Fibroblast of skin of left quadriceps (primary cell): ENCODE results near the gene PRSS27.
"Not testable (repeated sequence)": the region's sequence is repeated elsewhere in the genome, so short reads cannot be mapped to it uniquely, and the experiment has no call there.

ENCODE experiments used
- DNase-seq, 2 experiments: peaks; one replicate each; pipeline ENCODE4 v3.0.0-alpha.2; 2013; ENCODE audit warnings: low read depth in 2 of 2

Gene PRSS27

DNA sequence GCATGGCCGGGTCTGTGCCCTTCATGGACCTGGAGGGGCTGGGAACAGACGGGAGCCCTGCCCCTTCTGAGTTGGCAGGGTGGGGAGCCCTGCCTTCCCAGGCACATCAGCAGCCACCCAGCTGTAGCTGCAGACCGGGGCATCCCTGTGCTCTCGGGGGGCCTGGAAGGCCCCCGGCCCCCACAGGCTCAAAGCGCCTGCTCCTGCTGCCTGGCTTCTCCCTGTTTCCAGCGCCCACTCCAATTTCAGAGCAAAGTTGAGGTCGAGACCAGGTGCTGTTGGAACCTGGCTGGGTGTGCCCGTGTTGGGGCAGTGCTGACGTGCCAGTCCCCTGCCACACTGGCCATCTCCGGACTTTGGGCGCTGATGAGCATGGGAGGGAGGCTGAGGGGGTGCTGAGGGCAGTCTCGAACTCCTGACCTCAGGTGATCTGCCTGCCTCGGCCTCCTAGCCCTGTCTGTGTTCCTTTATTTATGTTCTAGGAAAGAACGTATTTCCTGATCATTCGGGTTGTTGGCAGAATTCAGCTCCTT, 4.9 kb upstream of the PRSS27 start:
- DNase-seq, result no peak

DNA sequence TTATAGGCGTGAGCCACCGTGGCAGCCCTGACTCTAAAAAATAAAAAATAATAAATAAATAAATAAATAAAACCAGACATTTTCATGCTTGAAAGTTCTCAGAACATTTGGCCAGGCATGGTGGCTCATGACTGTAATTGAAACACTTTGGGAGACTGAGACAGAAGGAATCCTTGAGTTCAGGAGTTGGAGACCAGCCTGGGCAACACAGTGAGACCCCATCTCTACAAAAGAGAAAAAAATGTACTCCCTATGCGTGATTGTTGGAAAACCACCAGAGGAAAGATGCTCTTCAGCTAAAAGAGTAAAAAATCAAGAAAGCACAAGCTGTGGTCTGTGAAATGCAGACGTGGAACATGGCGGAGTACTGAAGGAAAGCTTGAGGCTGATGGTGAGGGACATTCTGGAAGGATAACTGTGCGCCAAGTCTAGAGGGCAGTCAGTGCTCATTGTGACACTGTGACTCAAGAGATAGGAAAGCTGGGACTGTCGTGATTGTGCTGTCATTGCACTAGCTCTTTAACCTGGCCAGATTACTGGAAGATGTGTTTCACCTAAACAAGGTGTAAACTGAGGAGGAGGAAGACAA, 4.2 kb upstream of the PRSS27 start:
- DNase-seq, result no peak

DNA sequence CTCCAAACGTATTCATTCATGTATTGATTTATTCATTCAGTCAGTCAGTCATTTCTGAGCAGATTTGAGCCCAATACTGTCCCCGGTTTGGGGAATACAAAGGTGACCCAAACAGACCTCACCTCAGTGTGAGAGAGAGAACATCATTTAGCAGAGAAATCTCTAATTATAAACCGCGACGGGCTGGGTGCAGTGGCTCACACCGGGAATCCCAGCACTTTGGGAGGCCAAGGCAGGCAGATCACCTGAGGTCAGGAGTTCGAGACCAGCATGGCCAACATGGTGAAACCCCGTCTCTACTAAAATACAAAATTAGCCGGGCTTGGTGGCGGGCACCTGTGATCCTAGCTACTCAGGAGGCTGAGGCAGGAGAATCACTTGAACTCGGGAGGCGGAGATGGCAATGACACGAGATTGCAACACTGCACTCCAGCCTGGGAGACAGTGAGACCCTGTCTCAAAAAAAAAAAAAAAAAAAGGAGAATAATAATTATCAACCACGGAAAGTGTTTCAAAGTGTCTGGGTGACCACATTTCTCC, 1.7 kb upstream of the PRSS27 start:
- DNase-seq, result not testable (repeated sequence)

GRCh38 chr16:2720719-2721633, 952 bp upstream of the PRSS27 start:
- peak; percentile 63 to 66 for DNase-seq

GRCh38 chr16:2719328-2720063, 528 bp downstream of the PRSS27 start:
- no peak for DNase-seq

DNA sequence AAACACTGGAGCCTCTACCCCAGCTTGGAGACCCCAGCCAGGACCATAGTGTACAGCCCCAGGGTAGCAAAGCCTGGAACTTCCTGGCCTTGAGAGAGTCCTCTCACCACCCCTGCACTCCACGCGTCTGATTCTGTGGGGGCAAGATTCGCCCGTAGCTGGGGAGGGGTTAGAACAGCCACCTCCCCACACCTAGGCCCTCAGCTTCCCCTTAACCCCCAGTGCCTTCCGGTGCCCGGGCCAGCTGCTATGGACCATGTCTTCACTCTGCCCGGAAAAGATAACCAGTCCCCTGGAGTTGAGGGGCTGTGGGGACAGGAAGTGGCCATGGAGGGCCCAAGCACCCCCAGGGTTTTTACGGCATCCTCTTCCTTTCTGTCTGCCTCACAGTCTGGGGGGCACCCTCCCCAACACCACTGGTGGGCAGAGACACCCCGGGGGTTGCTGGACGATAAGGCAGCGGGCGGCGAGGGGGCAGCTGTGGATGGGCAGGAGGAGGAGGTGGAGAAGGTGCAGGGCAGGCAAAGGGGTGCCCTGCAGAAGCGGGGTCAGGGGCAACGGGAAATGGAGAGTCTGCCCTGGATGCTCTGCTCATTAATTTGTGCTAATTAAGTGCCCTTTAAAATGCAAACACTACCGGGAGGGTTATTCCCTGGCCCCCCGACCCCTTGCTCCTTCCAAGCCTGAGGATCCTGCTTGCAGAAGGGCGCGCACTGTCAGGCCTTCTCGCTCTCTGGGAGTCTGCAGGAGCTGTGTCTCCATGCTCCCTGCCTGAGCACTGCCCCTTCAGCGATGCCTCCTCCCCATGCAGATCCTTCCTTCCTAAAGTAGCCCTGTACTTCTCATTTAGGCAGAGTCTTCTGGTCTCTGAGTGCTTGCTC, 2.4 kb downstream of the PRSS27 start:
- DNase-seq, result no peak

GRCh38 chr16:2716948-2717347, 3.1 kb downstream of the PRSS27 start:
- DNase-seq, result no peak

DNA sequence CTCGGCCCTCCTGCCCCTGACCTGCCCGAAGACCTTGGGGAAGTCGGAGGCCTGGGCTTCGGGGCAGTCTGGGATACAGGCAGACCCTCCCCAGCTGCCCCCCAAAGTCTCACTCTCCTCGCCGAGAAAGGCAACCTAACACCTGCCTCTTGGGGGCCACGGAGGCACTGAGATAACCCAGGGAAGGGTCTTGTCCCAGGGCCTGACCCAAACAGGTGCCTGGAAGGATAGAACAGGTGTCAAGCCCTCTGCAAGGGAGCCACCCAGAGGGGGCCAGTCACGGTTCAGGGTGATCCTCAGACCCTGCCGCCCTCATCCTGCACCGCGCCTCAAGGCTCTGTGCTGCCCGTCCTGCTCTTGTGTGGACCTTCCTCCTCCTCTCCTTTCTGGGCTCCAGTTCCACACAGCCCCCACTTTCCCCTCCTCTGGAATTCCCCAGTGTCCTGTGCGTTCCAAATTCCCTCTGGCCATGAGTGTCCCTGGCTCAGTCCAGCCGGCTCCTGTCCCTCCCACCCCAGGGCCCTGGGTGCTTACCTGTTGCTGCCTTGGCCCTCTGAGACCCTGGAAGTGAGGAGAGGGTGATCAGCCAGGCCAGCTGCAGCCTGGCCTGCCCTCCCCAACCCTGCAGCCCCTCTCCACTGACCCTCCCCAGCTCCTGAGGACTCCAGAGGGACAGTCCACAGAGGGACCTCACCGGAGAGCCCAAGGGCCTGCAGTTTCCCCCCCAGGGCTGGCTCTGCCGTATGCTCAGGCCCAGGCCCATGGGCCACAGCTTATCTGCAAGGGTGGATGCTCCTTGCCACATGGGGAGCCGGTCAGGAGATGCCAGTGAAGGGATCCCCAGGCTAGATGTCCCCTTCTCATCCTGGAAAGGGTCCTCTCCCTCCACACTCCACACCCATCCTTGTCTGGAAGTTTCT, 3.8 kb downstream of the PRSS27 start:
- no peak for DNase-seq

GRCh38 chr16:2715519-2715918, 4.5 kb downstream of the PRSS27 start:
- peak; percentile 4 to 5 for DNase-seq

- DNase-seq, result no peak
Measured at GRCh38 chr16:2715064-2715463, 5.0 kb downstream of the PRSS27 start.

DNA sequence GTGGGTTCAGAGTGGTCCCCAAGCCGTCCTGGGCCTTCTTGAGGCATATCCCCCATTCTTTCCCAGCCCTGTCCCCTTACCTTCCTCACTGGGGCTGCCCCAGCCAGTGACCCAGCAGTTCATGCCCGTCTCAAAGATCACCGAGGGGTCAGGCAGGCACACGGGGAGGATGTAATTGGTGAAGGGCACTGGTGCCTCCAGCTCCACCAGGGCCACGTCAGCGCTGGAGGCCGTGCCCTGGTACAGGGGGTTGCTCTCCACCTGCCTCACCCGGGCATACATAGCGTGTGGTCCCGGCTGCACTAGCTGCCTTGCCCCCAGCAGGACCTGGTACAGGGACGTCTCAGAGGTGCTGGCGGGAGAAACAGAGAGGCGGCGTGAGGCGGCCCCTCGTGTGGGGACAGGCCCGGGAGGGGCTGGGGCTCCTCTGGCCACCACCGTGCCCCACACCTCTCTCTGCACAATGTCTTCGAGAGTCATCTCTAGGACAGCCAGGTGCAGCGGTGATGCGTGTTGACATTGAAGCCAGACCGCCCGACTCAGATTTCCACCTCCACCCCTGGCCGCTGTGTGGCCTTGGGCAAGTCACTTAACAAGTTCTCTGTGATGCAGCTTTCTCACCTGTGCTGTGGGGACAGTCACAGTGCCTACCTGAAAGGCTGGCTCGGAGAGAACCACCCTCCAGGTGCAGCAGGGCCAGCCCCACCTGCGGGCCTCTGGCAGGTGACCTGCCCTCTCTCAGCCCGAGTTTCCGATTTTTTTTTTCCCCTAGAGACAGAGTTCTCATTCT, 5.8 kb downstream of the PRSS27 start:
- no peak for DNase-seq

GRCh38 chr16:2713523-2713922, 6.5 kb downstream of the PRSS27 start:
- DNase-seq, result no peak

DNA sequence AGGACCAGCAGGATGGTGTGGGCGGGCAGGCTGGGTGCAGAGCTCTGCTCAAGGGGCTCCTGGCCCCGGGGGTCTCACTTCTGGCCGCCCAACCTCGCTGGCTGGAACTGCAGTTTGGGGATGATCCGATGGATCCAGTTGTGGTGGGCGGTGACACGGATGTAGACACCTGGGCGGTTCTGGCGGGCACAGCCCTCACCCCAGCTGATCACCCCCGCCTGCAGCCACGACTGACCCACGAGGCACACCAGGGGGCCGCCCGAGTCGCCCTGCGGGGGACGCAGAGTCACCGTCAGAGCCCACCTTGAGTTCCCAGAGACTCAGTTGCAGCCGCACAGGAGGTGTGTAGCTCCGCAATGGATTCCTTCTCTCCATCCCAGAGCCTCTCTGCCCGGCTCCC, 7.5 kb downstream of the PRSS27 start:
- DNase-seq, result no peak

DNA sequence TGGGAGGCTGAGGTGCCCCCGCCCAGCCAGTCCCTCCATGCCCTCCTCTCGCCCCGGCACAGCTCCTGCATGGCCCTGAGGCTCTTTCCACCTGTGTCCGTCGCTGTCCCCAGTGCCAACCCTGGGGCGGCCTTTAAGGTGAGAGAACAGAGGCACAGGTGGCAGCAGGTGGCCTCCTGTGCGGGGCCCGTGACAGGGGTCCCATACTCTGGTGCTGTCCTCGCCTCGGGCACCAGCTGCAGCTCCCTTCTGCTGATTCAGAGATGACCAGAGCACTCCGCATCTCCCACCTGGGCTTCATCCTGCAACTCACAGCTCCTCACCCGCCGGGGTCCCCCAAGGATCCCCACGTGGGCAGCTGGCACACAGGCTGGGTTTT, 8.0 kb downstream of the PRSS27 start:
- DNase-seq, result no peak

- no peak for DNase-seq
Measured at GRCh38 chr16:2711370-2712062, 8.5 kb downstream of the PRSS27 start.

GRCh38 chr16:2710711-2711231, 9.3 kb downstream of the PRSS27 start:
- DNase-seq, result no peak

DNA sequence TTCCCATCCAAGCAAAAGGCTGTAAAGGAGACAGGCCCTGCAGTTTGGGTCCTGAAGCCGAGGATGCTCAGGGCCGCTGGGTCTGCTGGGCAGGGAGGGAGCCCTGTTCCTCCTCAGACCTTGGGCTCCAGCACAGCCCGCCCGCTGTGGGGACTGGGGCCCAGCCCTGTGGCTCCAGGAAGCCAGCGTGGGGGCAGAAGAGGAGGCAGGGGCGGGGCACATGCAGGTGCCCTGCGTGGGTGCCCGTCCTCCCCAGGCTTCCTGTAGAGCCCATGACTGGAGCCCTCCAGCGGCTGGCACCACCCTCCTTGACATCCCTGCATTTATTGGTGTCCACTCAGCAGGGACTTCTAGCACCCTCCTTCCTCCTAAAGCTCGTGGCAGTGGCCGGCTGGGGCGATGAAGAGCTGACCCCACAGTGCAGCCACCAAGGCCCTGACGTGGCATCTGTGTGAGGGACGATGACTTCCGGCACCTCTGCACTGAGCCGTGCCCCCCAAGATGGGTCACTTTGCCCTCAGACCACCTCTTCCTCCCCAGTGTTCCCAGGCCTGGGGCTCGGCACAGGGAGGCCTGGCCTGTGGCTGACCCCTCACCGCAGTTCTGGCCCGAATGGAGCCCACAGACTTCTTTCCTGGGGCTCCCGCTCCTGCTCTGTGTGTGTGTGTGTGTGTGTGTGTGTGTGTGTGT, 9.9 kb downstream of the PRSS27 start:
- DNase-seq, result no peak

DNA sequence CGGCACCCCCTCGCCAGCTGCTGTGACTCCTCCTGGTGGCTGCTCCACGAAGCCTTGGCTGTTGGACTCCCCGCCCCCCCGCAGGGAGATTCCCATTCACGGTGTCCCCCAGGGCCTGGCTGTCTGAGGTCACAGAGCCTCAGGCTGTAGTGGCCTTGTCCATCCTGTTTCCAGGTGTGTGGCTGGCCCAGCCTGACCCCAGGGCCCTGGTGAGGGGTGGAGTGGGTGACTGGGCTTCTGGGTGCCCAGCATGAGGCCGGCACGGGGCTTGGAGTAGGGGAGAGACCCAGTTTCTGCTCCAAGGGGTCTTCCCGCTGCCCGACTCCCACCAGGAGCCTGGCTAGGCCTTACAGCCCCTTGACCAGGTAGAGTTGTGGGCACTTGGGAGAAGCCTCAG, 10.4 kb downstream of the PRSS27 start:
- no peak for DNase-seq
